K562 (cell line): Measurements from ENCODE around the gene HEBP2. TPM values are rescaled to one million over a fixed set of nuclear protein-coding genes. Genes with fewer than 3 reads are reported as not detected.

Experiments
- ATAC-seq: fragments of 200-7000 bp; cut with Tn5 transposase; 3 replicates; pipeline ENCODE4 v1.9.1; 2020; ENCODE audit warnings: moderate library complexity
- BruUV-seq: library from RNA; stranded (reverse); fragments of 400-500 nt; replicated peaks from 2 replicates; lab custom pipeline; 2021; lab: Mats Ljungman, UMichigan
- CTCF ChIA-PET: fragments of 300-600 bp; formaldehyde crosslinking; extraction: SDS; loops from one replicate; lab custom pipeline; 2021; ENCODE audit warnings: low intra/inter-chr PET ratio; lab: Yijun Ruan, JAX
- POLR2A ChIA-PET: fragments of 300-600, 350-650 bp; sonication (Branson Sonifier 250); formaldehyde crosslinking; extraction: SDS; loops from one replicate; lab custom pipeline; 2021; ENCODE audit warnings: antibody characterized with exemption, inconsistent platforms; lab: Yijun Ruan, JAX
- DNase-seq, 4 experiments: peaks; one replicate each; pipeline versions ENCODE4 v3.0.0 to v3.0.0-alpha.2; 2011 to 2018; ENCODE audit warnings: low spot score in 3 of 4, mixed read lengths in 3 of 4; ENCODE audit errors: extremely low read depth in 1 of 4
- FAIRE-seq: peaks from 2 replicates; lab custom pipeline; 2011; peaks lifted over from hg19 to GRCh38; lab: Jason Lieb, UNC
- H2AFZ ChIP-seq: 2 replicates; pipeline ENCODE4 v1.6.0; 2011; ENCODE audit warnings: low read depth, low read length, control low read depth, inconsistent platforms
- H3K27ac ChIP-seq: fragments of 200-600 bp; 3 replicates; pipeline ENCODE4 v1.8.0; 2011; ENCODE audit warnings: low read depth, mild to moderate bottlenecking, control low read depth, inconsistent platforms, low read length, moderate library complexity, mixed read lengths; ENCODE audit errors: extremely low read depth
- H3K27me3 ChIP-seq, 2 experiments: fragments of 300-600 bp in 1 of 2; 2 replicates in 1 of 2; 3 replicates in 1 of 2; pipeline versions ENCODE4 v1.6.0 to v1.8.0; 2011; ENCODE audit warnings: inconsistent platforms in 2 of 2, low read length in 2 of 2, mild to moderate bottlenecking in 1 of 2, mixed read lengths in 1 of 2, moderate library complexity in 1 of 2; ENCODE audit not compliant: control insufficient read depth in 2 of 2, insufficient read depth in 2 of 2
- H3K36me3 ChIP-seq: fragments of 300-600 bp; 3 replicates; pipeline ENCODE4 v1.8.0; 2011; ENCODE audit warnings: mild to moderate bottlenecking, low read length, inconsistent platforms; ENCODE audit not compliant: control insufficient read depth, insufficient read depth
- H3K4me1 ChIP-seq, 2 experiments: fragments of 200-600 bp in 1 of 2; replicated peaks in 1 of 2; 2 replicates in 1 of 2; 3 replicates in 1 of 2; pipeline versions ENCODE4 v1.5.1 to v1.8.0; 2011; ENCODE audit warnings: inconsistent platforms in 2 of 2, low read length in 2 of 2, mild to moderate bottlenecking in 1 of 2, mixed read lengths in 1 of 2, moderate library complexity in 1 of 2; ENCODE audit not compliant: control insufficient read depth in 2 of 2, insufficient read depth in 2 of 2
- H3K4me2 ChIP-seq: 2 replicates; pipeline ENCODE4 v1.6.1; 2011; ENCODE audit warnings: low read length, control low read depth, inconsistent platforms, mixed read lengths; ENCODE audit not compliant: insufficient read depth
- H3K4me3 ChIP-seq: fragments of 200-600 bp; sonication (generic), shearing (Covaris generic); 2 replicates; pipeline ENCODE4 v1.5.1; 2016; ENCODE audit warnings: control low read depth, inconsistent platforms
- H3K79me2 ChIP-seq: fragments of 200-600 bp; 3 replicates; pipeline ENCODE4 v1.8.0; 2011; ENCODE audit warnings: low read length, inconsistent platforms; ENCODE audit not compliant: control insufficient read depth, insufficient read depth
- H3K9ac ChIP-seq, 2 experiments: 2 replicates each; pipeline versions ENCODE4 v1.6.0 to v1.6.1; 2011; ENCODE audit warnings: low read depth in 2 of 2, low read length in 2 of 2, control low read depth in 1 of 2, inconsistent platforms in 1 of 2, mild to moderate bottlenecking in 1 of 2, mixed read lengths in 1 of 2; ENCODE audit not compliant: insufficient read depth in 1 of 2
- H3K9me1 ChIP-seq: one replicate; pipeline ENCODE4 v1.6.0; 2011; ENCODE audit warnings: inconsistent platforms, mild to moderate bottlenecking, low read length, moderate library complexity; ENCODE audit not compliant: control insufficient read depth, insufficient read depth
- H3K9me3 ChIP-seq: replicated peaks from 2 replicates; pipeline ENCODE4 v1.5.1; 2011; ENCODE audit warnings: low read depth, low read length, inconsistent platforms; ENCODE audit not compliant: control insufficient read depth, insufficient read depth
- H4K20me1 ChIP-seq: replicated peaks from 2 replicates; pipeline ENCODE4 v1.6.1; 2011; ENCODE audit warnings: low read length, inconsistent platforms, mixed read lengths; ENCODE audit not compliant: control insufficient read depth, insufficient read depth
- ARID3B ChIP-seq: fragments of 250-450 bp; sonication (Bioruptor Pico); IDR thresholded peaks from 2 replicates; pipeline ENCODE4 v1.4.0; 2020; ENCODE audit warnings: borderline replicate concordance
- KAT7 ChIP-seq: sonication (generic); formaldehyde crosslinking; IDR thresholded peaks from 2 replicates; pipeline ENCODE4 v1.8.0; 2022; ENCODE audit warnings: missing genetic modification reagents, mild to moderate bottlenecking, borderline replicate concordance
- SMARCA4 ChIP-seq: fragments of 450-650 bp; IDR thresholded peaks from 2 replicates; pipeline ENCODE4 v1.6.1; 2016
- SPI1 ChIP-seq: IDR thresholded peaks from 2 replicates; pipeline ENCODE4 v1.6.1; 2011; ENCODE audit warnings: low read depth, low read length, control low read depth, borderline replicate concordance
- ZNF165 ChIP-seq: fragments of 250-450 bp; sonication (Bioruptor Pico); IDR thresholded peaks from 2 replicates; pipeline ENCODE4 v1.4.0; 2020; ENCODE audit warnings: borderline replicate concordance
- ZNF695 ChIP-seq: fragments of 450-650 bp; formaldehyde crosslinking; IDR thresholded peaks from 2 replicates; pipeline ENCODE4 v1.4.0; 2020; ENCODE audit warnings: mild to moderate bottlenecking, moderate library complexity
- WGBS: fragments of 100-300 bp; shearing (Covaris generic); methylation state at CpG from one replicate; pipeline ENCODE4 v1.1.6; 2016; ENCODE audit warnings: low coverage, mixed read lengths; ENCODE audit not compliant: insufficient coverage; ENCODE audit errors: missing lambda C conversion rate; 5-methylcytosine and 5-hydroxymethylcytosine counted together
- in situ Hi-C: fragments of 300-500 bp; cut with MboI; formaldehyde crosslinking; loops from 4 replicates; pipeline ENCODE4 v1.15.0; 2018; ENCODE audit warnings: inconsistent platforms, mixed read lengths
- intact Hi-C: fragments of 100-400 bp; cut with micrococcal nuclease; formaldehyde crosslinking; loops from 2 replicates; pipeline ENCODE4 v1.14.2; 2022
- polyA plus RNA-seq, 8 experiments: library from polyadenylated mRNA; depleted of rRNA in 4 of 8; stranded (reverse) in 5 of 8; unstranded in 3 of 8; fragments of >200 nt; fragmentation: Nextera tagmentation in 2 of 8; fragmentation: Illumina TruSeq in 1 of 8; extraction: Ambion mirVana in 2 of 8; extraction: Trizol in 1 of 8; gene quantifications; 2 replicates each; pipeline versions ENCODE4 v1.2.1 to v1.2.3, GENCODE V29; 2011 to 2014; ENCODE audit warnings: inconsistent platforms in 1 of 8, missing spikeins in 1 of 8
- total RNA-seq, 7 experiments: library from RNA; depleted of rRNA in 6 of 7; stranded (reverse); fragments of >200 nt in 6 of 7; fragmentation: Illumina TruSeq in 2 of 7; extraction: Trizol in 2 of 7; gene quantifications; 2 replicates each; pipeline versions ENCODE4 v1.2.1 to v1.2.3, GENCODE V29; 2011 to 2021; ENCODE audit warnings: low replicate concordance in 1 of 7

HEBP2 gene
- total and polyA plus RNA-seq, 9 of the 15 experiments (the other 6 are each of a cell fraction or from before 2014, with no cell fraction given), result 8.5 to 63.7 (median 36.9) TPM

GRCh38 chr6:138434925-138435324 is 30.9 kb downstream of the HEBP2 start:
- no peaks in the 10 kb centered on the region for H3K9me1 ChIP-seq
- no peak overlapping the region for H3K9ac ChIP-seq
- no peaks in the 10 kb centered on the region for H3K36me3 ChIP-seq
- no peaks in the 10 kb centered on the region for H4K20me1 ChIP-seq
- no peak overlapping the region for H3K4me3 ChIP-seq
- ChIA-PET POLR2A (interaction anchor here (0.7 kb wide), 1 partner anchor 8 kb away, joined by 5 read pairs; no protein-coding TSS in a partner anchor), CTCF (interaction anchor here (0.6 kb wide), 1 partner anchor 593 kb away, joined by 3 read pairs; no protein-coding TSS in a partner anchor)
- peaks cover 33 to 40% of the 10 kb centered on the region in 2 experiments for H3K27me3 ChIP-seq
- no peak overlapping the region for H2AFZ ChIP-seq
- in situ Hi-C loops (loop anchor here (5.0 kb wide), 1 partner anchor 82 kb away; no protein-coding TSS in a partner anchor), intact Hi-C loops (no loop called here)
- no peaks in the 10 kb centered on the region for H3K9me3 ChIP-seq
- no TSS peak for BruUV-seq
- 2% methylated on average over 4 of the region's 4 CpGs for WGBS
- no peak for TF ChIP-seq KAT7 (CRISPR knock-in tag)
- peak; percentile 45; the same call in 1 of the 2 replicates for TF ChIP-seq SPI1
- no peak for ATAC-seq
- H3K27ac ChIP-seq, result no peak overlapping the region
- no peak for FAIRE-seq
- no peak for DNase-seq
- H3K79me2 ChIP-seq, result no peaks in the 10 kb centered on the region
- H3K4me1 ChIP-seq, result peaks cover 0 to 3% of the 10 kb centered on the region in 2 experiments; a peak in 1 of 5 replicates
- no peak overlapping the region for H3K4me2 ChIP-seq

GRCh38 chr6:138439546-138439945 is 35.5 kb downstream of the HEBP2 start:
- Histone ChIP-seq H3K36me3 (no peaks in the 10 kb centered on the region), H3K4me3 (no peak overlapping the region)

More at GRCh38 chr6:138439546-138439945, 35.5 kb downstream of the HEBP2 start:
- 4% methylated on average over 7 of the region's 7 CpGs for WGBS
- ChIA-PET POLR2A (no interaction called here), CTCF (no interaction called here)
- TF ChIP-seq ZNF165 (CRISPR knock-in tag) (no peak), SMARCA4 (no peak), ARID3B (CRISPR knock-in tag) (no peak), ZNF695 (CRISPR knock-in tag) (no peak)
- in situ Hi-C loops (loop anchor here (5.0 kb wide), 1 partner anchor 78 kb away; no protein-coding TSS in a partner anchor), intact Hi-C loops (no loop called here)
- DNase-seq (no peak), ATAC-seq (no peak), FAIRE-seq (no peak)
- Histone ChIP-seq H3K9me1 (no peaks in the 10 kb centered on the region), H4K20me1 (no peaks in the 10 kb centered on the region), H3K4me2 (no peak overlapping the region), H3K9me3 (no peaks in the 10 kb centered on the region), H3K27me3 (peaks cover 5 to 11% of the 10 kb centered on the region in 2 experiments; a peak in 4 of 5 replicates), H3K9ac (no peak overlapping the region), H3K79me2 (no peaks in the 10 kb centered on the region), H3K27ac (no peak overlapping the region), H3K4me1 (no peaks in the 10 kb centered on the region), H2AFZ (no peak overlapping the region)
- no TSS peak for BruUV-seq
